ENCODE results near the gene CEP85. TPM values are rescaled to one million over a fixed set of nuclear protein-coding genes. Genes with fewer than 3 reads are reported as not detected.
A peak's percentile ranks its signal among the peaks of the same experiment; 100 is the strongest.

The CEP85 gene
- total and polyA plus RNA-seq, 9 of the 15 experiments (the other 6 are each of a cell fraction or from before 2014, with no cell fraction given), result 42.1 to 140 (median 92.6) TPM

DNA sequence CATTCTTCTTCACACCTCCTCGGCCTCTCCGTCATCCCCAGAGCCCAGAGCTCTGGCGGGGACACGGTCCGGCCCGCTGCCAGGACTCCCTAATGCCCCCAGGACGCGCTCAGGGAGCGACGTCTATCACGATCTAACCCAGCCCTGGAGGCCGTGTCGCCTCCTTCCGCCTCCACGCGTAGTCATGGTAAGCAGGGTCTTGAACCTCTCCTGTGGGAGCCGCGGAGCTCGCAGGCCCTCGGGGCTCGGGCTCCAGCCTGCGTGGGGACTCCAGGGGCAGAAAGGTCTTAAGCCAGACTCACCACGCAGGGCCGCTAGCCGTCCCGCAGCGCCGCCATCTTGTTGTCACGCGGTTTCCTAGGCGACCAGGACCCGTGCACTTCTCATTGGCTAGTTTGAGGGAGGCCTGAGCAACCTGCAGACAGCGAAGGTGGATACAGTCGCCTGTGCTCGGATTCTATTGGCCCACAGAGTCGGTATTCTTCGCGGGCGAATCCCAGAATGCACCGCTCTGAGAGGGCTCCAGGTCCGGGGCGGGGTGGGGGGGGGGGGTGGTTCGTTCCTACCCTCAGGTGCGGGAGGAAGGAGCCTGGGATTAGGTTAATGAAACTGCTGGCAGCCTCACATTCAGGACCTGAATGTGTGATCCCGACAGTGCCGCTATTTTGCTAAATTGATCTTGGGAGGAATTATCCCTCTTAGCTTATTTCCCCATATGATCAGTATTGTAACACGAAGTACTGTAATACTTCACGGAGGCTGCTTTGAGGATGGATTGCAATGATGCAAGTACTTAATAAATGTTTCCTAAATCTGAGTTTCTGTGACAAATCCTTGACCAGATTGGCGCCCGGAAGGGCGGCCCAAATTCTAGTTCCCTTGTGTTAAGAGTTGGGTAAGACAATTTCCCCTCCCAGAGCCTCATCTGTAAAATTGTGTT lies 72.6 kb downstream of the CEP85 start, which contains the start of gene UBXN11 (continued):
- TF ChIP-seq TAF15 (IDR thresholded peaks at IDR 0.05; ENCODE audit: low read depth, low read length), result no peak
- TF ChIP-seq FOS (IDR thresholded peaks at IDR 0.05; ENCODE audit: extremely low read depth, insufficient read length), result peak; percentile 82
- 0 out of 2 replicates have a peak, but pooled peaks have one; percentile 24 for TF ChIP-seq SP1 (CRISPR knock-in tag; IDR thresholded peaks at IDR 0.05)
- no peak for TF ChIP-seq STAT5B (CRISPR knock-in tag; IDR thresholded peaks at IDR 0.05)
- no peak for TF ChIP-seq NR1H2 (CRISPR knock-in tag; IDR thresholded peaks at IDR 0.05)
- TF ChIP-seq NR2C2 (CRISPR knock-in tag; IDR thresholded peaks at IDR 0.05), result no peak
- TF ChIP-seq NR2C2 (tag; IDR thresholded peaks at IDR 0.05), result peak; percentile 70
- TF ChIP-seq KAT7 (CRISPR knock-in tag; IDR thresholded peaks at IDR 0.05; ENCODE audit: borderline replicate concordance), result 0 out of 2 replicates have a peak, but pooled peaks have one; percentile 75
- no peak for TF ChIP-seq ZNF174 (CRISPR knock-in tag; IDR thresholded peaks at IDR 0.05)
- no peak for TF ChIP-seq ZNF431 (CRISPR knock-in tag; IDR thresholded peaks at IDR 0.05)
- TF ChIP-seq ATF7 (IDR thresholded peaks at IDR 0.05), result peak; percentile 75
- no peak for TF ChIP-seq ZFP36 (IDR thresholded peaks at IDR 0.05; ENCODE audit: low read depth, low read length, partially characterized antibody)
- no peak for TF ChIP-seq MEF2A (IDR thresholded peaks at IDR 0.05; ENCODE audit: control insufficient read depth, low read depth, low read length)
- TF ChIP-seq ZZZ3 (IDR thresholded peaks at IDR 0.05), result no peak
- peak; percentile 51 for TF ChIP-seq HMGN3 (IDR thresholded peaks at IDR 0.05; ENCODE audit: borderline replicate concordance, extremely low read depth, insufficient read length, low read depth, low read length)
- peak; percentile 76 for TF ChIP-seq POLR2A (conservative IDR thresholded peaks at IDR 0.05)
- TF ChIP-seq PYGO2 (tag; IDR thresholded peaks at IDR 0.05), result no peak
- no peak for TF ChIP-seq MYNN (IDR thresholded peaks at IDR 0.05)
- no peak for TF ChIP-seq MYNN (CRISPR knock-in tag; IDR thresholded peaks at IDR 0.05)
- TF ChIP-seq MAZ (CRISPR knock-in tag; conservative IDR thresholded peaks at IDR 0.05 in 1 of 2, IDR thresholded peaks at IDR 0.05 in 1 of 2), result peak; percentile 30 to 48; a peak in 2 of 4 replicates
- peak; percentile 62 for TF ChIP-seq PKNOX1 (IDR thresholded peaks at IDR 0.05)
- TF ChIP-seq ZNF830 (CRISPR knock-in tag; IDR thresholded peaks at IDR 0.05), result no peak
- TF ChIP-seq SP2 (IDR thresholded peaks at IDR 0.05; ENCODE audit: extremely low read depth, low read depth, low read length, poor library complexity, severe bottlenecking), result peak; percentile 14
- TF ChIP-seq ZNF175 (CRISPR knock-in tag; IDR thresholded peaks at IDR 0.05; ENCODE audit: low read depth), result 0 out of 2 replicates have a peak, but pooled peaks have one; percentile 42
- TF ChIP-seq HNRNPH1 (optimal IDR thresholded peaks at IDR 0.05; ENCODE audit: low read depth, low read length), result no peak
- TF ChIP-seq ZNF146 (CRISPR knock-in tag; IDR thresholded peaks at IDR 0.05; ENCODE audit: unreplicated experiment), result no peak
- TF ChIP-seq, protein P1, sequence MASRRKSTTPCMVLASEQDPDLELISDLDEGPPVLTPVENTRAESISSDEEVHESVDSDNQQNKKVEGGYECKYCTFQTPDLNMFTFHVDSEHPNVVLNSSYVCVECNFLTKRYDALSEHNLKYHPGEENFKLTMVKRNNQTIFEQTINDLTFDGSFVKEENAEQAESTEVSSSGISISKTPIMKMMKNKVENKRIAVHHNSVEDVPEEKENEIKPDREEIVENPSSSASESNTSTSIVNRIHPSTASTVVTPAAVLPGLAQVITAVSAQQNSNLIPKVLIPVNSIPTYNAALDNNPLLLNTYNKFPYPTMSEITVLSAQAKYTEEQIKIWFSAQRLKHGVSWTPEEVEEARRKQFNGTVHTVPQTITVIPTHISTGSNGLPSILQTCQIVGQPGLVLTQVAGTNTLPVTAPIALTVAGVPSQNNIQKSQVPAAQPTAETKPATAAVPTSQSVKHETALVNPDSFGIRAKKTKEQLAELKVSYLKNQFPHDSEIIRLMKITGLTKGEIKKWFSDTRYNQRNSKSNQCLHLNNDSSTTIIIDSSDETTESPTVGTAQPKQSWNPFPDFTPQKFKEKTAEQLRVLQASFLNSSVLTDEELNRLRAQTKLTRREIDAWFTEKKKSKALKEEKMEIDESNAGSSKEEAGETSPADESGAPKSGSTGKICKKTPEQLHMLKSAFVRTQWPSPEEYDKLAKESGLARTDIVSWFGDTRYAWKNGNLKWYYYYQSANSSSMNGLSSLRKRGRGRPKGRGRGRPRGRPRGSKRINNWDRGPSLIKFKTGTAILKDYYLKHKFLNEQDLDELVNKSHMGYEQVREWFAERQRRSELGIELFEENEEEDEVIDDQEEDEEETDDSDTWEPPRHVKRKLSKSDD (conservative IDR thresholded peaks at IDR 0.05; ENCODE audit: low read length), result 0 out of 2 replicates have a peak, but pooled peaks have one; percentile 52

Measured in K562 (cell line).